Measurements from ENCODE around the gene TGFBR2. TPM values are rescaled to one million over a fixed set of nuclear protein-coding genes. Genes with fewer than 3 reads are reported as not detected.

The TGFBR2 gene
- total and polyA plus RNA-seq, 2 of the 13 experiments (the other 11 are each of a cell fraction or from before 2014, with no cell fraction given): 82.2 to 187 TPM

GRCh38 chr3:30658328-30659052 lies 52.1 kb downstream of the TGFBR2 start (continued):
- TF ChIP-seq ZBTB40 (IDR thresholded peaks at IDR 0.05) (no peak), ZBTB40 (CRISPR knock-in tag; IDR thresholded peaks at IDR 0.05) (no peak), ETS1 (CRISPR knock-in tag; IDR thresholded peaks at IDR 0.05) (no peak), ZBTB42 (CRISPR knock-in tag; IDR thresholded peaks at IDR 0.05) (no peak)
- TF ChIP-seq, protein P1, sequence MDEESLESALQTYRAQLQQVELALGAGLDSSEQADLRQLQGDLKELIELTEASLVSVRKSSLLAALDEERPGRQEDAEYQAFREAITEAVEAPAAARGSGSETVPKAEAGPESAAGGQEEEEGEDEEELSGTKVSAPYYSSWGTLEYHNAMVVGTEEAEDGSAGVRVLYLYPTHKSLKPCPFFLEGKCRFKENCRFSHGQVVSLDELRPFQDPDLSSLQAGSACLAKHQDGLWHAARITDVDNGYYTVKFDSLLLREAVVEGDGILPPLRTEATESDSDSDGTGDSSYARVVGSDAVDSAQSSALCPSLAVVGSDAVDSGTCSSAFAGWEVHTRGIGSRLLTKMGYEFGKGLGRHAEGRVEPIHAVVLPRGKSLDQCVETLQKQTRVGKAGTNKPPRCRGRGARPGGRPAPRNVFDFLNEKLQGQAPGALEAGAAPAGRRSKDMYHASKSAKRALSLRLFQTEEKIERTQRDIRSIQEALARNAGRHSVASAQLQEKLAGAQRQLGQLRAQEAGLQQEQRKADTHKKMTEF (CRISPR knock-in tag; IDR thresholded peaks at IDR 0.05): no peak

All from HepG2 (cell line).